Measurements from ENCODE around the gene CARD11. TPM values are rescaled to one million over a fixed set of nuclear protein-coding genes. Genes with fewer than 3 reads are reported as not detected.

Gene CARD11
- total RNA-seq, 1 experiment from 2014 or later: 0.82 TPM

DNA sequence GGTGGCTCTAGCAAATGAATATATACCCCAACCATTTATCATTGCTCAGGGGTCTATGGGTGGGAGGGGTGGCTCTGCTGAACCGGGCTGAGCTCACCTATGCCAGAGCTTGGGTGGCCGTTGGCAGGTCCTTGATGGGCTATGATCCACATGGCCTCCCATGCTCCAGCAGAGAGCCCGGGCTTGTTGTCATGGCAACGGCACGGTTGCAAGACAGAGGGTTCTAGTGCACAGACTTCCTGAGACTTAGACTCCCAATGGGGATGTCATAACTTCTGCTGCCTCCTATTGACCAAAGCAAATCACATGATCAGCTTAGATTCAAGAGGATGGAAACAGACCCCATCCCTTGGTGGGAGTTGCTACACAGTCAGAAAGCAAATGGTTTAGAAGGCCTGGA is 36.4 kb upstream of the CARD11 start:
- Histone ChIP-seq H3K9me3 (ENCODE audit: control insufficient read depth, insufficient read depth, low read depth, low read length) (peaks cover 9% of the 10 kb centered on the region; the same call in 1 of the 2 replicates), H3K4me3 (ENCODE audit: low read depth in 2 of 2, low read length in 2 of 2) (no peak overlapping the region), H3K4me1 (ENCODE audit: control insufficient read depth, insufficient read depth, low read length) (no peaks in the 10 kb centered on the region), H3K27me3 (ENCODE audit: control insufficient read depth, insufficient read depth, low read length) (no peaks in the 10 kb centered on the region), H3K36me3 (ENCODE audit: control insufficient read depth, insufficient read depth, low read length) (no peaks in the 10 kb centered on the region), H3K27ac (ENCODE audit: low read length) (no peak overlapping the region)
- DNase-seq (ENCODE audit: low read depth, low spot score) (no peak), ATAC-seq (no peak)
- TF ChIP-seq SIN3A (IDR thresholded peaks at IDR 0.05; ENCODE audit: borderline replicate concordance, insufficient read depth, low read depth, low read length) (no peak), POLR2AphosphoS5 (IDR thresholded peaks at IDR 0.05; ENCODE audit: low read depth, low read length) (no peak), TCF7L2 (IDR thresholded peaks at IDR 0.05; ENCODE audit: low read depth, low read length) (no peak)
- TF ChIP-seq, protein P1, sequence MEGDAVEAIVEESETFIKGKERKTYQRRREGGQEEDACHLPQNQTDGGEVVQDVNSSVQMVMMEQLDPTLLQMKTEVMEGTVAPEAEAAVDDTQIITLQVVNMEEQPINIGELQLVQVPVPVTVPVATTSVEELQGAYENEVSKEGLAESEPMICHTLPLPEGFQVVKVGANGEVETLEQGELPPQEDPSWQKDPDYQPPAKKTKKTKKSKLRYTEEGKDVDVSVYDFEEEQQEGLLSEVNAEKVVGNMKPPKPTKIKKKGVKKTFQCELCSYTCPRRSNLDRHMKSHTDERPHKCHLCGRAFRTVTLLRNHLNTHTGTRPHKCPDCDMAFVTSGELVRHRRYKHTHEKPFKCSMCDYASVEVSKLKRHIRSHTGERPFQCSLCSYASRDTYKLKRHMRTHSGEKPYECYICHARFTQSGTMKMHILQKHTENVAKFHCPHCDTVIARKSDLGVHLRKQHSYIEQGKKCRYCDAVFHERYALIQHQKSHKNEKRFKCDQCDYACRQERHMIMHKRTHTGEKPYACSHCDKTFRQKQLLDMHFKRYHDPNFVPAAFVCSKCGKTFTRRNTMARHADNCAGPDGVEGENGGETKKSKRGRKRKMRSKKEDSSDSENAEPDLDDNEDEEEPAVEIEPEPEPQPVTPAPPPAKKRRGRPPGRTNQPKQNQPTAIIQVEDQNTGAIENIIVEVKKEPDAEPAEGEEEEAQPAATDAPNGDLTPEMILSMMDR (IDR thresholded peaks at IDR 0.05): no peak
- TF ChIP-seq, protein P2, sequence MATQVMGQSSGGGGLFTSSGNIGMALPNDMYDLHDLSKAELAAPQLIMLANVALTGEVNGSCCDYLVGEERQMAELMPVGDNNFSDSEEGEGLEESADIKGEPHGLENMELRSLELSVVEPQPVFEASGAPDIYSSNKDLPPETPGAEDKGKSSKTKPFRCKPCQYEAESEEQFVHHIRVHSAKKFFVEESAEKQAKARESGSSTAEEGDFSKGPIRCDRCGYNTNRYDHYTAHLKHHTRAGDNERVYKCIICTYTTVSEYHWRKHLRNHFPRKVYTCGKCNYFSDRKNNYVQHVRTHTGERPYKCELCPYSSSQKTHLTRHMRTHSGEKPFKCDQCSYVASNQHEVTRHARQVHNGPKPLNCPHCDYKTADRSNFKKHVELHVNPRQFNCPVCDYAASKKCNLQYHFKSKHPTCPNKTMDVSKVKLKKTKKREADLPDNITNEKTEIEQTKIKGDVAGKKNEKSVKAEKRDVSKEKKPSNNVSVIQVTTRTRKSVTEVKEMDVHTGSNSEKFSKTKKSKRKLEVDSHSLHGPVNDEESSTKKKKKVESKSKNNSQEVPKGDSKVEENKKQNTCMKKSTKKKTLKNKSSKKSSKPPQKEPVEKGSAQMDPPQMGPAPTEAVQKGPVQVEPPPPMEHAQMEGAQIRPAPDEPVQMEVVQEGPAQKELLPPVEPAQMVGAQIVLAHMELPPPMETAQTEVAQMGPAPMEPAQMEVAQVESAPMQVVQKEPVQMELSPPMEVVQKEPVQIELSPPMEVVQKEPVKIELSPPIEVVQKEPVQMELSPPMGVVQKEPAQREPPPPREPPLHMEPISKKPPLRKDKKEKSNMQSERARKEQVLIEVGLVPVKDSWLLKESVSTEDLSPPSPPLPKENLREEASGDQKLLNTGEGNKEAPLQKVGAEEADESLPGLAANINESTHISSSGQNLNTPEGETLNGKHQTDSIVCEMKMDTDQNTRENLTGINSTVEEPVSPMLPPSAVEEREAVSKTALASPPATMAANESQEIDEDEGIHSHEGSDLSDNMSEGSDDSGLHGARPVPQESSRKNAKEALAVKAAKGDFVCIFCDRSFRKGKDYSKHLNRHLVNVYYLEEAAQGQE (IDR thresholded peaks at IDR 0.05; ENCODE audit: insufficient read depth in 1 of 2, low read depth in 2 of 2, low read length in 1 of 2): no peak
- no TSS peak for BruUV-seq (replicated peaks)
- in situ Hi-C loops (cut with HindIII; ENCODE audit: low pct_unique_long_range_greater_than_20kb, low sequenced_read_pairs) (no loop called here), intact Hi-C loops (cut with micrococcal nuclease; ENCODE audit: unreplicated experiment) (no loop called here)
- CTCF ChIA-PET: no interaction called here
- POLR2A ChIA-PET: interaction anchor here (0.5 kb wide), 1 partner anchor 329 kb away, joined by 3 read pairs; no protein-coding TSS in a partner anchor

DNA sequence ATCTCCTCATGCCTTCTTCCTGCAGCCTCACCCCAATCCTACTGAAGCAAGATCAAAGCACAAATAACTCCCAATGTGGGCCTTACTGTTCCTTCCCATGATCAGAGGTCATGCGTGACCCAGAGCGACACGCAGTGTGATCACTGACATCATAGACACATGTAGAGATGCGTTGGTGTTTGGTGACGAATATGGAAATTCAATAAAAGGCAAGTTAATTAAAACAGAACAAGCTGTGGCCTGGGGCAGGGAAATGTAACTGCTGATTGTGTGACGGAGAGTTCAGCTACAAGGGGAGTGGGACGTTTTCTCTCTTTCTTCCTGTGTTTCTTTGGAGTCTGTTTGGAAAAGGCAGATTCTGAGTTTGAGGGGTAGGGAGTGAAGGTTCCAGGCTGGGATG is 34.8 kb upstream of the CARD11 start:
- TF ChIP-seq, protein P2 (IDR thresholded peaks at IDR 0.05; ENCODE audit: insufficient read depth in 1 of 2, low read depth in 2 of 2, low read length in 1 of 2): no peak
- TF ChIP-seq POLR2AphosphoS5 (IDR thresholded peaks at IDR 0.05; ENCODE audit: low read depth, low read length) (no peak), TCF7L2 (IDR thresholded peaks at IDR 0.05; ENCODE audit: low read depth, low read length) (no peak), SIN3A (IDR thresholded peaks at IDR 0.05; ENCODE audit: borderline replicate concordance, insufficient read depth, low read depth, low read length) (no peak)
- TF ChIP-seq, protein P1 (IDR thresholded peaks at IDR 0.05): no peak
- CTCF ChIA-PET: no interaction called here
- in situ Hi-C loops (cut with HindIII; ENCODE audit: low pct_unique_long_range_greater_than_20kb, low sequenced_read_pairs) (no loop called here), intact Hi-C loops (cut with micrococcal nuclease; ENCODE audit: unreplicated experiment) (no loop called here)
- DNase-seq (ENCODE audit: low read depth, low spot score) (no peak), ATAC-seq (no peak)
- Histone ChIP-seq H3K27me3 (ENCODE audit: control insufficient read depth, insufficient read depth, low read length) (no peaks in the 10 kb centered on the region), H3K36me3 (ENCODE audit: control insufficient read depth, insufficient read depth, low read length) (no peaks in the 10 kb centered on the region), H3K4me3 (ENCODE audit: low read depth in 2 of 2, low read length in 2 of 2) (no peak overlapping the region), H3K4me1 (ENCODE audit: control insufficient read depth, insufficient read depth, low read length) (no peaks in the 10 kb centered on the region), H3K27ac (ENCODE audit: low read length) (no peak overlapping the region), H3K9me3 (ENCODE audit: control insufficient read depth, insufficient read depth, low read depth, low read length) (peaks cover 9% of the 10 kb centered on the region; the same call in 1 of the 2 replicates)
- BruUV-seq (replicated peaks): no TSS peak
- POLR2A ChIA-PET: no interaction called here
